CD14-positive monocyte (primary cell): Measurements from ENCODE around the gene CREBZF. TPM values are rescaled to one million over a fixed set of nuclear protein-coding genes. Genes with fewer than 3 reads are reported as not detected.

Experiments
- DNase-seq, 3 donors: peaks; one replicate each; pipeline ENCODE4 v3.0.0-alpha.2; 2011 to 2022
- H2AFZ ChIP-seq: 2 replicates; pipeline ENCODE4 v1.6.0; 2012; ENCODE audit warnings: mild to moderate bottlenecking, low read depth, low read length, inconsistent platforms; ENCODE audit not compliant: insufficient read depth, poor library complexity, severe bottlenecking
- H3K27ac ChIP-seq, 2 donors: 1 replicate in 1 of 2; 2 replicates in 1 of 2; pipeline ENCODE4 v1.5.1; 2012 to 2013; ENCODE audit warnings: low read length in 2 of 2, control low read depth in 1 of 2, inconsistent platforms in 1 of 2, low read depth in 1 of 2, mild to moderate bottlenecking in 1 of 2
- H3K27me3 ChIP-seq, 2 donors: one replicate each; pipeline versions ENCODE4 v1.6.0 to v1.6.1; 2011 to 2013; ENCODE audit warnings: low read length in 2 of 2; ENCODE audit not compliant: control insufficient read depth in 2 of 2, insufficient read depth in 2 of 2
- H3K36me3 ChIP-seq, 2 donors: replicated peaks in 1 of 2; 1 replicate in 1 of 2; 2 replicates in 1 of 2; pipeline versions ENCODE4 v1.5.1 to v1.6.1; 2012 to 2013; ENCODE audit warnings: low read length in 2 of 2, control low read depth in 1 of 2, inconsistent platforms in 1 of 2, mild to moderate bottlenecking in 1 of 2; ENCODE audit not compliant: insufficient read depth in 2 of 2, control insufficient read depth in 1 of 2
- H3K4me1 ChIP-seq, 2 donors: 1 replicate in 1 of 2; 2 replicates in 1 of 2; pipeline versions ENCODE4 v1.5.1 to v1.6.1; 2012 to 2013; ENCODE audit warnings: low read length in 2 of 2, control low read depth in 1 of 2, inconsistent platforms in 1 of 2, mild to moderate bottlenecking in 1 of 2, moderate library complexity in 1 of 2; ENCODE audit not compliant: insufficient read depth in 2 of 2, control insufficient read depth in 1 of 2
- H3K4me2 ChIP-seq: replicated peaks from 2 replicates; pipeline ENCODE3; 2012; ENCODE audit warnings: low read length, moderate library complexity, mild to moderate bottlenecking; ENCODE audit not compliant: poor library complexity, severe bottlenecking; ENCODE audit errors: extremely low read depth
- H3K4me3 ChIP-seq, 3 experiments: fragments of 200-600 bp in 1 of 3; sonication (generic) in 1 of 3; replicated peaks in 1 of 3; 1 replicate in 2 of 3; 2 replicates in 1 of 3; pipeline ENCODE4 v1.5.1; 2011 to 2013; ENCODE audit warnings: low read length in 3 of 3, mild to moderate bottlenecking in 3 of 3, control low read depth in 2 of 3, low read depth in 2 of 3, inconsistent platforms in 1 of 3, moderate library complexity in 1 of 3
- H3K79me2 ChIP-seq: 2 replicates; pipeline ENCODE4 v1.6.0; 2012; ENCODE audit warnings: mild to moderate bottlenecking, control low read depth, inconsistent platforms, low read length, moderate library complexity; ENCODE audit not compliant: insufficient read depth
- H3K9ac ChIP-seq: 2 replicates; pipeline ENCODE4 v1.6.0; 2017; ENCODE audit warnings: low read length, mild to moderate bottlenecking; ENCODE audit not compliant: insufficient read depth, poor library complexity, severe bottlenecking
- H3K9me3 ChIP-seq, 2 donors: replicated peaks in 1 of 2; 1 replicate in 1 of 2; 2 replicates in 1 of 2; pipeline versions ENCODE4 v1.5.1 to v1.6.1; 2012 to 2013; ENCODE audit warnings: low read length in 2 of 2, control low read depth in 1 of 2; ENCODE audit not compliant: control insufficient read depth in 1 of 2, insufficient read depth in 1 of 2
- H4K20me1 ChIP-seq: 2 replicates; pipeline ENCODE4 v1.6.0; 2012; ENCODE audit warnings: mild to moderate bottlenecking, low read length, control low read depth, moderate library complexity; ENCODE audit not compliant: insufficient read depth
- H3K27ac Mint-ChIP-seq, 7 donors: one replicate each; pipeline ENCODE4 v1.8.0; 2020; ENCODE audit warnings: mild to moderate bottlenecking in 7 of 7, mixed read lengths in 7 of 7, moderate library complexity in 6 of 7, inconsistent platforms in 2 of 7
- H3K27me3 Mint-ChIP-seq, 3 donors: one replicate each; pipeline ENCODE4 v1.8.0; 2021 to 2022; ENCODE audit warnings: low read depth in 3 of 3, mild to moderate bottlenecking in 3 of 3, mixed read lengths in 3 of 3, moderate library complexity in 3 of 3, inconsistent platforms in 1 of 3
- H3K36me3 Mint-ChIP-seq, 2 donors: one replicate each; pipeline ENCODE4 v1.8.0; 2020; ENCODE audit warnings: mixed read lengths in 2 of 2, inconsistent platforms in 1 of 2, mild to moderate bottlenecking in 1 of 2
- H3K4me1 Mint-ChIP-seq: one replicate; pipeline ENCODE4 v1.8.0; 2020; ENCODE audit warnings: mild to moderate bottlenecking, mixed read lengths
- H3K4me3 Mint-ChIP-seq, 2 donors: one replicate each; pipeline ENCODE4 v1.8.0; 2020; ENCODE audit warnings: mild to moderate bottlenecking in 2 of 2, mixed read lengths in 2 of 2, moderate library complexity in 1 of 2
- H3K9me3 Mint-ChIP-seq, 7 donors: one replicate each; pipeline ENCODE4 v1.8.0; 2020 to 2022; ENCODE audit warnings: mixed read lengths in 7 of 7, mild to moderate bottlenecking in 6 of 7, moderate library complexity in 6 of 7, inconsistent platforms in 2 of 7
- CTCF ChIP-seq: fragments of 200-600 bp; IDR thresholded peaks from one replicate; pipeline ENCODE4 v1.8.0; 2022; ENCODE audit warnings: antibody characterized with exemption, mild to moderate bottlenecking
- WGBS: methylation state at CpG from one replicate; pipeline ENCODE4 v1.1.5; 2013; ENCODE audit warnings: missing lambda C conversion rate; ENCODE audit not compliant: insufficient coverage; 5-methylcytosine and 5-hydroxymethylcytosine counted together
- intact Hi-C, 2 donors: fragments of 100-400 bp; cut with micrococcal nuclease; formaldehyde crosslinking; loops; one replicate each; pipeline versions ENCODE4 v1.15.0 to v1.15.1; 2023
- polyA plus RNA-seq, 3 donors: library from polyadenylated mRNA; depleted of rRNA in 1 of 3; unstranded in 2 of 3; stranded (reverse) in 1 of 3; fragments of 300-500 nt in 2 of 3; fragments of >200 nt in 1 of 3; fragmentation: Illumina TruSeq in 2 of 3; gene quantifications; 1 replicate in 2 of 3; 2 replicates in 1 of 3; pipeline ENCODE4 v1.2.3, GENCODE V29; 2012 to 2021

The CREBZF gene
- polyA plus RNA-seq, 3 donors = 3.1 to 35.4 (median 3.9) TPM

GRCh38 chr11:85663080-85663752 lies 1.7 kb downstream of the CREBZF start:
- H3K4me1 Mint-ChIP-seq = peaks cover 32% of the 10 kb centered on the region
- Histone ChIP-seq H3K79me2 (peaks cover 71% of the 10 kb centered on the region), H3K9me3 (no peaks in the 10 kb centered on the region), H3K4me2 (peak overlapping the region; percentile 93), H3K4me1 (peaks cover 17 to 32% of the 10 kb centered on the region in 2 donors), H3K27me3 (no peaks in the 10 kb centered on the region), H3K27ac (peak overlapping the region; percentile 86 to 97), H4K20me1 (peaks cover 54% of the 10 kb centered on the region), H3K9ac (peak overlapping the region; percentile 98), H3K4me3 (peak overlapping the region; percentile 56 to 94 (median 78)), H3K36me3 (peaks cover 24 to 28% of the 10 kb centered on the region in 2 donors), H2AFZ (peak overlapping the region; percentile 92)
- peaks cover 28 to 31% of the 10 kb centered on the region in 2 donors for H3K36me3 Mint-ChIP-seq
- DNase-seq = peak in 1 of 3 donors; percentile 9
- WGBS = 32% methylated on average over 4 of the region's 10 CpGs
- no peaks in the 10 kb centered on the region for H3K27me3 Mint-ChIP-seq
- H3K27ac Mint-ChIP-seq = peak overlapping the region; percentile 97 to 99 (median 98)
- intact Hi-C loops = loop anchor here (5.0 to 10.0 kb wide), 2 partner anchors 36 to 582 kb away; partner anchors contain the start of genes DLG2 (in 2 of the 2), TMEM126B (in 2 of the 2) and EED (in 1 of the 2)
- peaks cover 0 to 2% (median 0%) of the 10 kb centered on the region in 7 donors for H3K9me3 Mint-ChIP-seq
- no peak for TF ChIP-seq CTCF
- H3K4me3 Mint-ChIP-seq = peak overlapping the region; percentile 98 to 100

GRCh38 chr11:85661972-85662664 lies 2.8 kb downstream of the CREBZF start:
- H3K79me2 ChIP-seq = peaks cover 82% of the 10 kb centered on the region
- no CpG with 5 or more reads among the region's 4 CpGs for WGBS
- intact Hi-C loops = loop anchor here (5.0 to 10.0 kb wide), 2 partner anchors 35 to 583 kb away; partner anchors contain the start of genes DLG2 (in 2 of the 2), TMEM126B (in 2 of the 2) and EED (in 1 of the 2)
- no peak overlapping the region for H2AFZ ChIP-seq
- H3K4me1 ChIP-seq = peaks cover 17 to 32% of the 10 kb centered on the region in 2 donors
- H3K36me3 ChIP-seq = peaks cover 29 to 39% of the 10 kb centered on the region in 2 donors
- H3K36me3 Mint-ChIP-seq = peaks cover 31 to 32% of the 10 kb centered on the region in 2 donors
- H3K27ac Mint-ChIP-seq = no peak overlapping the region
- H4K20me1 ChIP-seq = peaks cover 60% of the 10 kb centered on the region
- H3K9me3 ChIP-seq = no peaks in the 10 kb centered on the region
- H3K4me2 ChIP-seq = peak overlapping the region; percentile 93
- no peaks in the 10 kb centered on the region for H3K27me3 ChIP-seq
- H3K4me3 Mint-ChIP-seq = no peak overlapping the region
- H3K4me1 Mint-ChIP-seq = peaks cover 32% of the 10 kb centered on the region
- peak overlapping the region in 1 of 2 donors; percentile 97 for H3K27ac ChIP-seq
- TF ChIP-seq CTCF = no peak
- no peaks in the 10 kb centered on the region for H3K27me3 Mint-ChIP-seq
- H3K4me3 ChIP-seq = peak overlapping the region in 1 of 3 experiments; percentile 94
- peaks cover 0 to 2% (median 0%) of the 10 kb centered on the region in 7 donors for H3K9me3 Mint-ChIP-seq
- no peak overlapping the region for H3K9ac ChIP-seq
- no peak for DNase-seq
